ENCODE measurements around the gene AP3D1. TPM values are rescaled to one million over a fixed set of nuclear protein-coding genes. Genes with fewer than 3 reads are reported as not detected.
A peak's percentile ranks its signal among the peaks of the same experiment; 100 is the strongest.

Gene AP3D1
- total RNA-seq, 1 donor from 2014 or later: 50.9 TPM

DNA sequence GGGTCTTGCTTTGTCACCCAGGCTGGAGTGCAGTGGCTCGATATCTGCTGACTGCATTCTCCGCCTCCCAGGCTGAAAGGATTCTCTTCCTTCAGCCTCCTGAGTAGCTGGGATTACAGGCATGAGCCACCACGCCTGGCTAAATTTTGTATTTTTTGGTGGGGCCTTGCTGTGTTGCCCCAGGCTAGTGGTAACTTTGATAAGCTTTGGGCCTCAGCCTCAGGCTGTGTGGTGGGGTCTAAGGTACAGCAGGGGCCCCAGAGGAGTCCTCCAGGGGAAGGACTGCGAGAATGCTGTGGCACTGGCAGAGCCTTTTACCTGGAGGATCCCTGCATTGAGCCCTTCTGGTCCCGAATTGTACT, 19.6 kb upstream of the AP3D1 start:
- Histone ChIP-seq H4K20me1 (ENCODE audit: low read depth) (peaks cover 98% of the 10 kb centered on the region), H2AFZ (replicated peaks) (no peak overlapping the region), H3K79me2 (ENCODE audit: low read depth) (peaks cover 96% of the 10 kb centered on the region), H3K36me3 (no peaks in the 10 kb centered on the region), H3K4me3 (no peak overlapping the region), H3F3A (ENCODE audit: low read depth) (peaks cover 49% of the 10 kb centered on the region), H3K9me3 (ENCODE audit: low read depth) (no peaks in the 10 kb centered on the region), H3K9ac (no peak overlapping the region), H3K4me1 (peaks cover 33% of the 10 kb centered on the region), H3K4me2 (peak overlapping the region; percentile 50), H3K27ac (no peak overlapping the region), H3K27me3 (no peaks in the 10 kb centered on the region)
- Mint-ChIP-seq H3K4me3 (no peak overlapping the region), H3K27ac (no peak overlapping the region), H3K9me3 (no peaks in the 10 kb centered on the region), H3K27me3 (ENCODE audit: insufficient read depth, low read depth) (peaks cover 13% of the 10 kb centered on the region), H3K36me3 (peaks cover 3% of the 10 kb centered on the region), H3K4me1 (peaks cover 68% of the 10 kb centered on the region)
- no peak for TF ChIP-seq EZH2 (IDR thresholded peaks at IDR 0.05)
- no peak for TF ChIP-seq EZH2phosphoT487 (IDR thresholded peaks at IDR 0.05)
- TF ChIP-seq, protein P1, sequence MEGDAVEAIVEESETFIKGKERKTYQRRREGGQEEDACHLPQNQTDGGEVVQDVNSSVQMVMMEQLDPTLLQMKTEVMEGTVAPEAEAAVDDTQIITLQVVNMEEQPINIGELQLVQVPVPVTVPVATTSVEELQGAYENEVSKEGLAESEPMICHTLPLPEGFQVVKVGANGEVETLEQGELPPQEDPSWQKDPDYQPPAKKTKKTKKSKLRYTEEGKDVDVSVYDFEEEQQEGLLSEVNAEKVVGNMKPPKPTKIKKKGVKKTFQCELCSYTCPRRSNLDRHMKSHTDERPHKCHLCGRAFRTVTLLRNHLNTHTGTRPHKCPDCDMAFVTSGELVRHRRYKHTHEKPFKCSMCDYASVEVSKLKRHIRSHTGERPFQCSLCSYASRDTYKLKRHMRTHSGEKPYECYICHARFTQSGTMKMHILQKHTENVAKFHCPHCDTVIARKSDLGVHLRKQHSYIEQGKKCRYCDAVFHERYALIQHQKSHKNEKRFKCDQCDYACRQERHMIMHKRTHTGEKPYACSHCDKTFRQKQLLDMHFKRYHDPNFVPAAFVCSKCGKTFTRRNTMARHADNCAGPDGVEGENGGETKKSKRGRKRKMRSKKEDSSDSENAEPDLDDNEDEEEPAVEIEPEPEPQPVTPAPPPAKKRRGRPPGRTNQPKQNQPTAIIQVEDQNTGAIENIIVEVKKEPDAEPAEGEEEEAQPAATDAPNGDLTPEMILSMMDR (IDR thresholded peaks at IDR 0.05): no peak
- DNase-seq (ENCODE audit: low spot score): no peak

DNA sequence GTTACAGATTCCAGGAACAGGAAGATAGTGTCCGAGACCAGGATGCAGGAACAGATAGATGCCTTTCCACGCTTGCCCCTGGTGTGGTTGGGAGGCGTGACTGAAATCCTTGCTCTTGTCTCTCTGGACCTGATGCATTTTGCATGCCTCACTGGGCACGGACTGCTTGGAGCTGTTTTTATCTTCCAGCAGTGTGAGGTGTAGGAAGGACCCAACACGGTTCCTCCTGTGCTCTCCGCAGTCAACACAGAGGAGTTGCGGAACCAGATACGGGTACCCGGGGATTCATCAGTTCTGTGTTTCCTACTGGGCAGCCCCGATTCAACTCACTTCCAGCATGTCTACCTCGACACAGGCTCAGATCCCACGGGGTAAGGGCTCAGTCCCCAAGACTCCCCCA, 18.9 kb upstream of the AP3D1 start:
- Histone ChIP-seq H3F3A (ENCODE audit: low read depth) (peaks cover 57% of the 10 kb centered on the region), H2AFZ (replicated peaks) (no peak overlapping the region), H3K27ac (no peak overlapping the region), H3K4me3 (no peak overlapping the region), H3K9ac (no peak overlapping the region), H3K79me2 (ENCODE audit: low read depth) (peaks cover 96% of the 10 kb centered on the region), H4K20me1 (ENCODE audit: low read depth) (peaks cover 98% of the 10 kb centered on the region), H3K4me2 (peak overlapping the region; percentile 50), H3K36me3 (no peaks in the 10 kb centered on the region), H3K27me3 (no peaks in the 10 kb centered on the region), H3K9me3 (ENCODE audit: low read depth) (no peaks in the 10 kb centered on the region), H3K4me1 (peaks cover 33% of the 10 kb centered on the region)
- TF ChIP-seq EZH2 (IDR thresholded peaks at IDR 0.05): no peak
- TF ChIP-seq, protein P1 (IDR thresholded peaks at IDR 0.05): no peak
- TF ChIP-seq EZH2phosphoT487 (IDR thresholded peaks at IDR 0.05): no peak
- DNase-seq (ENCODE audit: low spot score): peak; percentile 77
- H3K4me1 Mint-ChIP-seq: peaks cover 71% of the 10 kb centered on the region
- H3K36me3 Mint-ChIP-seq: peaks cover 3% of the 10 kb centered on the region
- no peaks in the 10 kb centered on the region for H3K9me3 Mint-ChIP-seq
- peaks cover 13% of the 10 kb centered on the region for H3K27me3 Mint-ChIP-seq (ENCODE audit: insufficient read depth, low read depth)
- H3K27ac Mint-ChIP-seq: peak overlapping the region; percentile 46
- H3K4me3 Mint-ChIP-seq: peak overlapping the region; percentile 52

DNA sequence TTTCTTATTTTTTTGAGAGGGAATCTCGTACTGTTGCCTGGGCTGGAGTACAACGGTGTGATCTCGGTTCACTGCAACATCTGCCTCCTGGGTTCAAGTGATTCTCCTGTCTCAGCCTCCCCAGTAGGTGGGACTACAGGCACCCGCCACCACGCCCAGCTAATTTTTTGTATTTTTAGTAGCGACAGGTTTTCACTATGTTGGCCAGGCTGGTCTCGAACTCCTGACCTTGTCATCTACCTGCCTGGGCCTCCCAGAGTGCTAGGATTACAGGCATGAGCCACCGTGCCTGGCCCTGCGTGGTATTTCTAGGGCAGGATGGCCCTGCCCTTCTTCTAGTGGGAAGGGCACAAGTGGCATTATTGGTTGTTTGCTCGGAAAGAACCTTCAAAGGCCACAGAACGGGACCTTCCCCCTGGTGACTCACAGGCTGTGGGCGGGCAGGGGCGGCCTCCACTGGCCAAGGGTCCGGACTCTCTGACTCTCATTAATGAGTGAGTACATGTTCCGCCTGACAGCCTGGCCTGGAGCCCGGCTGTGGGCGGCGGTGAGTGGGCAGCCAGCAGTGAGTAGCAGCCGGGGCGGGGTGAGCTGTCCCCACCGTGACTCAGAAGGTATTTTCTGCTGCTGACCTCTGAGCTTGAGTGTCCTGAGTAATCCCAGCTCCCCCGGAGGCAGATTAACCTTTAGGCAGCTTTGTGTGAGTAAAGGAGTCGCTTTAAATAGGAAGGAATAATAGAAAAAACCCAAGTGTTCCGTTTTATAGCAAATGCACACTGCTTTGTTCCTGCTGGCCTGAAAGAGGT, 17.5 kb upstream of the AP3D1 start:
- peak overlapping the region; percentile 54 for H3K27ac ChIP-seq
- no peaks in the 10 kb centered on the region for H3K36me3 ChIP-seq
- peak overlapping the region; percentile 91 for H3K27ac Mint-ChIP-seq
- H3K9me3 ChIP-seq (ENCODE audit: low read depth): no peaks in the 10 kb centered on the region
- H2AFZ ChIP-seq (replicated peaks): no peak overlapping the region
- DNase-seq (ENCODE audit: low spot score): peak; percentile 93
- peaks cover 90% of the 10 kb centered on the region for H3K79me2 ChIP-seq (ENCODE audit: low read depth)
- H4K20me1 ChIP-seq (ENCODE audit: low read depth): peaks cover 98% of the 10 kb centered on the region
- no peaks in the 10 kb centered on the region for H3K36me3 Mint-ChIP-seq
- no peak overlapping the region for H3K4me3 ChIP-seq
- H3K4me3 Mint-ChIP-seq: peak overlapping the region; percentile 79
- H3K4me2 ChIP-seq: peak overlapping the region; percentile 8
- TF ChIP-seq, protein P1 (IDR thresholded peaks at IDR 0.05): no peak
- TF ChIP-seq EZH2 (IDR thresholded peaks at IDR 0.05) (no peak), EZH2phosphoT487 (IDR thresholded peaks at IDR 0.05) (no peak)
- H3K27me3 Mint-ChIP-seq (ENCODE audit: insufficient read depth, low read depth): peaks cover 13% of the 10 kb centered on the region
- H3K9ac ChIP-seq: no peak overlapping the region
- H3K4me1 ChIP-seq: peaks cover 33% of the 10 kb centered on the region
- no peaks in the 10 kb centered on the region for H3K27me3 ChIP-seq
- H3K9me3 Mint-ChIP-seq: no peaks in the 10 kb centered on the region
- H3K4me1 Mint-ChIP-seq: peaks cover 69% of the 10 kb centered on the region
- peaks cover 69% of the 10 kb centered on the region for H3F3A ChIP-seq (ENCODE audit: low read depth)

Data from neural progenitor cell (in vitro differentiated cells).